ENCODE data around the gene DTD1. TPM values are rescaled to one million over a fixed set of nuclear protein-coding genes. Genes with fewer than 3 reads are reported as not detected.
"Not testable (repeated sequence)": the region's sequence is repeated elsewhere in the genome, so short reads cannot be mapped to it uniquely, and the experiment has no call there.

The DTD1 gene
- polyA plus RNA-seq, 6 donors from 2014 or later: 32.8 to 58.4 (median 39.3) TPM

DNA sequence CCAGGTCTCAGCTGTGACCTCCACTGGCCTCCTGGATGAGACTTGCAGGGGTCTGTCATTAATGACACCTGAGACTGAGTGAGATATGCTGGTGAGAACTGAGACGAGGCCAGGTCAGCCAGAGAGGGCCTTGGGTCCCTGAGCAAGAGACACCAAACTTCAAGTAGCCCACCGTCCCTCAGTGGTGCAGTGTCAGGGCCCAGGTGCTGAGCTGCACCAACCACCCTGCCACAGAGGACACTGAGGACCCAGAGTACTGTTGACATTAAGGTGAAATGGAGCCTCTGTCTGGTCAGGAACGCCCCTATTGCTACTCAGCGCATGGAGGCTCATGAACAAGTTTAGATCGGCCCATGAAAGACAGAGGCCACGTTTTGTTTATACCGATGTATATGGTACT is 161.7 kb downstream of the DTD1 start:
- no peak overlapping the region for H3K4me3 Mint-ChIP-seq
- no peak for ATAC-seq (ENCODE audit: low read depth in 2 of 2)
- peaks cover 15 to 18% (median 16%) of the 10 kb centered on the region in 3 donors for H3K4me1 Mint-ChIP-seq
- H3K27me3 Mint-ChIP-seq: no peaks in the 10 kb centered on the region
- peaks cover 0 to 3% (median 0%) of the 10 kb centered on the region in 7 donors for H3K9me3 Mint-ChIP-seq
- no peak overlapping the region for H3K27ac Mint-ChIP-seq
- DNase-seq: no peak
- peaks cover 13 to 15% of the 10 kb centered on the region in 2 donors for H3K36me3 Mint-ChIP-seq

DNA sequence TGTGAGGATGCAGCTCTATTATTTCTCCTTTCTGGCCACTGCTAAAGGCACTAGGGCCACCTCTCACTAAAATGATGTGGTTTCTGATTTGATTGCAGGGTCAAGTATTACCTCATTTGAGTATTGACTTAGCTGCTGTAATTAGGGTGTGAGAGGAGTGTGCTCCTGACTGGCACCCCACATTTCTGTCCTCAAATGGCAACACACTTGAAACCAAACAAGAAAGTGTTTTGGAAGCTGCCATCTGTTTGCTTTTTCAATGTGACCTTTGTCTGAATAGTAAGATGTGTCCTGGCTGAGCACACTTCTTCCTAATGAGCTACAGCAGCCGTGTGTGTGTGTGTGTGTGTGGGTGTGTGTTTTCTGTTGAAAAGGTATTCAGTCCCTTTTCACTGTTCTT is 162.9 kb downstream of the DTD1 start:
- H3K4me3 Mint-ChIP-seq: no peak overlapping the region
- DNase-seq (no peak), ATAC-seq (ENCODE audit: low read depth in 2 of 2) (no peak)
- H3K4me1 Mint-ChIP-seq: peaks cover 11 to 18% (median 17%) of the 10 kb centered on the region in 3 donors
- H3K36me3 Mint-ChIP-seq: peaks cover 5 to 13% of the 10 kb centered on the region in 2 donors
- H3K9me3 Mint-ChIP-seq: peaks cover 0 to 3% (median 0%) of the 10 kb centered on the region in 7 donors
- peak overlapping the region in 2 of 6 donors; percentile 50 to 73 for H3K27ac Mint-ChIP-seq
- no peaks in the 10 kb centered on the region for H3K27me3 Mint-ChIP-seq

DNA sequence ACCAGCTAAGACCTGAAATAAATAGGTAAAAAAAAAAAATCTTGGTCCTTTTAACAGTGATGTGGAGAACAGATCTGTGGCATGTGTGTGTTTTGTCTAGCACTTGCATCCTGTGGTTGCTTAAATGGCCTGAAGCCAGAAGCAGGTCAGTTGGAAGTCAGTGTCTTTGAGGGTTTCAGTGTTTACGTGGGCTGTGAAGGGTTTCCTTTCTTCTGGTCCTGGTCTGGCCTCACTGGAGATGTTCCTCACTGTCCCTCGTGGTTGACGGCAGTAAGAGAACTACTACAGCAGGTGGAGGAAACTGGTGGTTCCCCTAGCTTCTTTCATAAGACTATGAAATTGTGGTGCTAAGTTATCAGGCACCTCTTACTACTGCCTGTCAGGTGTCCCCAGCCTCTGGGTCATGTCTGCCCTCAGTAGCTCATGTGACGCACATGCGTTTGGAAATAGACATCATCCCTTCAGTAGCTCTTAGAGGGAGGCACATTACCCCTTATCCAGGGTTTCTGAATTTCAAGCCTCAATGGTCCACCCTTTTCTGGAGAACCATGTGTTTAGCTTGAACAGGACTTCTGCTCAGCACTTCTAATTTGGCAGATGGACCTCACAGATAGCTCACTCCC is 166.3 kb downstream of the DTD1 start:
- peak; percentile 63 to 89 for ATAC-seq (ENCODE audit: low read depth in 2 of 2)
- DNase-seq: no peak
- Mint-ChIP-seq H3K27me3 (no peaks in the 10 kb centered on the region), H3K9me3 (peaks cover 0 to 6% (median 2%) of the 10 kb centered on the region in 7 donors), H3K4me3 (no peak overlapping the region), H3K27ac (peak overlapping the region in 3 of 6 donors; percentile 8 to 47 (median 31)), H3K4me1 (peaks cover 10 to 27% (median 11%) of the 10 kb centered on the region in 3 donors), H3K36me3 (peaks cover 0 to 13% of the 10 kb centered on the region in 2 donors)

DNA sequence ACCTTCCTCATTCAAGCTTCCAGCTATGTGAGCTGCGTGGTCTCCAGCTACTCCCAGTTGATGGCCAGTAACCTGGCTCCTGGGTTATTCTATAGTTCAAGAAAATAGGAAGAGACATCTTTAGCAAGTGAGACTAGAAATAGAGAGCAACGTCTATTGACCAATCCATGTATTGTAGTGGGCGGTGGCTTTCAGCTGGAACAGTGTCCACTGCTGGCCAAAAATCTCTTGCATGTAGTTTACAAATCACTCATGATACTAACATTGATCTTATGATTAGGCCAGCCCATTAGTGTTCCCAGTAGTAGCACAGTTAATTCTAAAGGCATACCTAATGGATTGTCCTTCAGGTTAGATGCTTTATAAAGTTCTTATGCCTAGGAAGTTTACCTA is 166.8 kb downstream of the DTD1 start:
- peaks cover 2 to 13% of the 10 kb centered on the region in 2 donors for H3K36me3 Mint-ChIP-seq
- no peak overlapping the region for H3K27ac Mint-ChIP-seq
- H3K4me3 Mint-ChIP-seq: no peak overlapping the region
- H3K9me3 Mint-ChIP-seq: peaks cover 0 to 6% (median 2%) of the 10 kb centered on the region in 7 donors
- no peaks in the 10 kb centered on the region for H3K27me3 Mint-ChIP-seq
- DNase-seq: no peak
- H3K4me1 Mint-ChIP-seq: peaks cover 10 to 27% (median 11%) of the 10 kb centered on the region in 3 donors
- no peak for ATAC-seq (ENCODE audit: low read depth in 2 of 2)

DNA sequence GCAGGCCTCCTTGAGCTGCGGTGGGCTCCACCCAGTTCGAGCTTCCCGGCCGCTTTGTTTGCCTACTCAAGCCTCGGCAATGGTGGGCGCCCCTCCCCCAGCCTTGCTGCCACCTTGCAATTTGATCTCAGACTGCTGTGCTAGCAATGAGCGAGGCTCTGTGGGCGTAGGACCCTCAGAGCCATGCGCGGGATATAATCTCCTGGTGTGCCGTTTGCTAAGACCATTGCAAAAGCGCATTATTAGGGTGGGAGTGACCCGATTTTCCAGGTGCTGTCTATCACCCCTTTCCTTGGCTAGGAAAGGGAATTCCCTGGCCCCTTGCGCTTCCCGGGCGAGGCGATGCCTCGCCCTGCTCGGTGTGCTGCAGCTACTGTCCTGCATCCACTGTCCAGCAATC is 173.0 kb downstream of the DTD1 start:
- peaks cover 0 to 14% (median 0%) of the 10 kb centered on the region in 3 donors for H3K4me1 Mint-ChIP-seq
- not testable (repeated sequence) for ATAC-seq (ENCODE audit: low read depth in 2 of 2); H3K4me3 Mint-ChIP-seq; H3K27me3 Mint-ChIP-seq; H3K27ac Mint-ChIP-seq; DNase-seq
- H3K36me3 Mint-ChIP-seq: peaks cover 18 to 28% of the 10 kb centered on the region in 2 donors
- peaks cover 0 to 10% (median 6%) of the 10 kb centered on the region in 7 donors for H3K9me3 Mint-ChIP-seq

DNA sequence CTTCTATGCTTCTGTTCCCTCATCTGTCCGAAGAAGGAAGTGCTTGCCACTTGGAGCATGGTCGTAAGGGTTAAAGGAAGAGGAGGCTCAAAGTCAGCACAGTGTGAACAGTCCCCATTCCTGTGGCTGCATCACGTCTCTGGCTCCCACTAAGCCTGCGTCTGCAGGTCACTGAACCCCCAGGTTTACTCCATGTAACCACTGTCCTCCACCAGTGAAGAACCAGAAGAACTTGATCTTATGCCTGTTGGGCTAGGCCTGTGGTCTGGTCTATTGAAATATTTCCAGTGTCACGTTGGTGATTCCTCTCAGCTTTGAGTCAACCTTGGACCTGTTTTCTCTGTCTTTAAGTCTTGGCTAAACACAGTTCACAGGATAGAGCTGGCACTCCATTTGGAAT is 179.8 kb downstream of the DTD1 start:
- ATAC-seq (ENCODE audit: low read depth in 2 of 2): no peak
- Mint-ChIP-seq H3K9me3 (no peaks in the 10 kb centered on the region), H3K27ac (peak overlapping the region in 2 of 6 donors; percentile 7 to 21), H3K4me1 (no peaks in the 10 kb centered on the region), H3K4me3 (no peak overlapping the region), H3K36me3 (peaks cover 15 to 17% of the 10 kb centered on the region in 2 donors), H3K27me3 (peaks cover 0 to 18% (median 0%) of the 10 kb centered on the region in 3 donors)
- no peak for DNase-seq

DNA sequence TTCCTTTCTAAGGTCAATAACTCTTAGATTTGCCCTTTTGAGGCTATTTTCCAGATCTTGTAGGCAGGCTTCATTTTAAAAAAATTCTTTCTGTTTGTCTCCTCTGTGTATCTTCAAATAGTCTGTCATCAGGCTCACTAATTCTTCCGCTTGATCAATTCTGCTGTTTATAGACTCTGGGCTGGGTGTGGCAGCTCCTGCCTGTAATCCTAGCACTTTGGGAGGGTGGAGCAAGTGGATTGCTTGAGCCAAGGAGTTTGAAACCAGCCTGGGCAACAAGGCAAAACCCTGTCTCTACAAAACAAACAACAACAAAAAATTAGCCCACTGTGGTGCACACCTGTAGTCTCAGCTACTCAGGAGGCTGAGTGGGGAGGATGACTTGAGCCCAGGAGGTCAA is 185.7 kb downstream of the DTD1 start:
- no peak overlapping the region for H3K27ac Mint-ChIP-seq
- peaks cover 0 to 12% of the 10 kb centered on the region in 2 donors for H3K36me3 Mint-ChIP-seq
- H3K4me1 Mint-ChIP-seq: no peaks in the 10 kb centered on the region
- H3K4me3 Mint-ChIP-seq: no peak overlapping the region
- peaks cover 0 to 65% (median 25%) of the 10 kb centered on the region in 3 donors for H3K27me3 Mint-ChIP-seq
- H3K9me3 Mint-ChIP-seq: peaks cover 0 to 4% (median 0%) of the 10 kb centered on the region in 7 donors
- DNase-seq (no peak), ATAC-seq (ENCODE audit: low read depth in 2 of 2) (no peak)

DNA sequence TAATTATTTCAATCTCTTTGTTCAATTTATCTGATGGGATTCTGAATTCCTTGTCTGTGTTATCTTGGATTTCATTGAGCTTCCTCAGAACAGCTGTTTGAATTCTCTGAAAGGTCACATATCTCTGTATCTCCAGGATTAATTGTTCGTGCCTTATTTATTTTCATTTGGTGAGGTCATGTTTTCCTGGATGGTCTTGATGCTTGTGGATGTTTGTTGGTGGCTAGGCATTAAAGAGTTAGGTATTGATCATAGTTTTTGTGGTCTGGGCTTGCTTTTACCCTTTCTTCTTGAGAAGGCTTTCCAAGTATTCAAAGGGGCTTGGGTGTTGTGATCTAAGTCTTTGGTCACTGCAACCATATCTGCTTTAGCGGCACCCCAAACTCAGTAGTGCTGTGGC is 186.4 kb downstream of the DTD1 start:
- Mint-ChIP-seq H3K27ac (no peak overlapping the region), H3K27me3 (peaks cover 0 to 69% (median 25%) of the 10 kb centered on the region in 3 donors), H3K9me3 (peaks cover 0 to 4% (median 0%) of the 10 kb centered on the region in 7 donors), H3K36me3 (peaks cover 0 to 12% of the 10 kb centered on the region in 2 donors), H3K4me1 (no peaks in the 10 kb centered on the region), H3K4me3 (no peak overlapping the region)
- ATAC-seq (ENCODE audit: low read depth in 2 of 2) (no peak), DNase-seq (no peak)

DNA sequence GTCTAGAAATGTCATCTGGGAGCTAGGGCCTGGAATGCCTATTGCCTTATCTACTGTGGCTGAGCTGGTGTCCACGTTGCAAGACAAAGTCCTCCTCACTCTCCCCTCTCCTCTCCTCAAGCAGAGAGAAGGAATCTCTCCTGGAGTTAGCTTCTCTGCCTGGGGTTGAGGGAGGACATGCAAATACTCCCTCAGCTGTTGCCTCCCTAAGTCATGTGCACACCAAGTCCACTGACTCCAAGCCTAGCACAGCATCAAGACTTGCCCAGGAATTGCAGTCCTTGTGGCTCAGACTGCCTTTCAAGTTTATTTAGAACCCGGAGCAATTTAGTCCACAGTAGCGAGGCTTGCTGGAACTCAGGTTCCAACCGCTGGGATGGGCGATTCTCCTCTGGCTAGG is 187.8 kb downstream of the DTD1 start:
- ATAC-seq (ENCODE audit: low read depth in 2 of 2) (no peak), DNase-seq (no peak)
- peaks cover 0 to 71% (median 25%) of the 10 kb centered on the region in 3 donors for H3K27me3 Mint-ChIP-seq
- no peaks in the 10 kb centered on the region for H3K4me1 Mint-ChIP-seq
- H3K27ac Mint-ChIP-seq: no peak overlapping the region
- peak overlapping the region in 1 of 8 donors; percentile 33 for H3K4me3 Mint-ChIP-seq
- peaks cover 0 to 4% (median 0%) of the 10 kb centered on the region in 7 donors for H3K9me3 Mint-ChIP-seq
- H3K36me3 Mint-ChIP-seq: peaks cover 0 to 12% of the 10 kb centered on the region in 2 donors

DNA sequence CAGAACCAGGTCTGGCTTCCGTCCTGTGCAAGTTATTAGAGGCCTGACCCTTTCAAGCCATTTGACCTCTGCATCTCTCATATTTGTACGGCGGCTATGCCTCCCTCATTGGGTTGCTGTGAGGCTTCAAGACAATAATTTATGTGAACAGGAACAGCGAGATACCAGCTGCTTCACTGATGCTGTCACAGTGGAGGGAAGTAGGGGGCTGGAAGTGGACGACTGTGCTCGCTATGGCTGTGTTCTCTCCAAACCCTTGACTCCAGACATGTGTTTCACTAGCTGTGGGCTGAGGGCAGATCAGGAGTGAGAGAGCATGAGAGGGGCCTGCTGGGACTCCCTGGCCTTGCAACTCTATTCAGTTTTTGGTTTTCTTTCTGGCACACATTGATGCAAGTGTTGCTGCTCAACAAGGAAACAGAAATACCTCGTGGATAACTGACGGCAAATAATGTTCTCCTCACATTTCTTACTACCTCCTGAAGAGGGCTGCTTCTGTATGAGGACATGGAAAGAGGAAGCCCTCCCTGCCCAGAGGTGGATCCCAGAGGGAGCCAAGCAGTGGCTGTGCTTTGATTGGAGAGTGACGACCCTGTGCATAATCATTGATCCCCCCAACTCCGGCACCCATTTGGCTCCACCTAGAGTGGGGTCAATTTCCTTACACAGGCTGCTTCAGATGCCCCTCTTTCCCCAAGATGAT is 191.0 kb downstream of the DTD1 start:
- DNase-seq (no peak), ATAC-seq (ENCODE audit: low read depth in 2 of 2) (no peak)
- Mint-ChIP-seq H3K36me3 (peaks cover 0 to 12% of the 10 kb centered on the region in 2 donors), H3K4me3 (no peak overlapping the region), H3K27me3 (peaks cover 12 to 58% (median 14%) of the 10 kb centered on the region in 3 donors), H3K9me3 (peaks cover 0 to 4% (median 0%) of the 10 kb centered on the region in 7 donors), H3K27ac (peak overlapping the region in 1 of 6 donors; percentile 20), H3K4me1 (no peaks in the 10 kb centered on the region)

DNA sequence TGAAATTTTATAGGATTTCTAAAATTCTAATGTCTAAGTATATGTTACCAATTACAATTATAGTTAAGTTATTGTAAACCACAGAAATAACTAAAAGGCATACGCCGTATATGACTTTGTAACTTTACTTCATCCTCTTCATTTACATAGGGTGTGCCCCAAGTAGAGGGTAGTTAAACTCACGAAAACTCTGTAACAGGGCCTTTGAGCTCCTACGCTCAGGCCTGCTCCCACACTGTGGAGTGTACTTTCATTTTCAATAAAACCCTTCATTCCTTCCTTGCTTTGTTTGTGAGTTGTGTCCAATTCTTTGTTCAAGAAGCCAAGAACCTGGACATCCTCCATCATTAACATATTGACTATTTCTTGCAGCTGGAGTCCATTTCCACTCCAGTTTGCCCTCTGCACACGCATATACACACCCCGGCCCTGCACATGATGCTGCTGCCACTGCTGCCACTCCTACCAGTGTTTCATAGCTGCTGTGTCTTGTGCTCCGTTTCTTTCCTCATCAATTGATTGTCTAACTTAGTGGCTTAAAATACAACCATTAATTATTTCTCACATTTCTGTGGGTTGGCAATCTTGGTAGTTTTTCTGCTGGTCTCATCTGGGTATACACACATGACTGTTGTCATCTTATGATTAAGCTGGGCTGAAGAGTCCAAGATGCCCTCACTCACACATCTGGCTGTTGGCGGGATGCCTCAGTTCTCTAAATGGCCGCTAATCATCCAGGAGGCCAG is 192.7 kb downstream of the DTD1 start:
- no peak for DNase-seq
- H3K27me3 Mint-ChIP-seq: peaks cover 20 to 57% (median 22%) of the 10 kb centered on the region in 3 donors
- peaks cover 0 to 12% of the 10 kb centered on the region in 2 donors for H3K36me3 Mint-ChIP-seq
- H3K4me1 Mint-ChIP-seq: no peaks in the 10 kb centered on the region
- H3K9me3 Mint-ChIP-seq: peaks cover 0 to 4% (median 0%) of the 10 kb centered on the region in 7 donors
- ATAC-seq (ENCODE audit: low read depth in 2 of 2): no peak
- H3K27ac Mint-ChIP-seq: peak overlapping the region in 1 of 6 donors; percentile 30
- H3K4me3 Mint-ChIP-seq: no peak overlapping the region

DNA sequence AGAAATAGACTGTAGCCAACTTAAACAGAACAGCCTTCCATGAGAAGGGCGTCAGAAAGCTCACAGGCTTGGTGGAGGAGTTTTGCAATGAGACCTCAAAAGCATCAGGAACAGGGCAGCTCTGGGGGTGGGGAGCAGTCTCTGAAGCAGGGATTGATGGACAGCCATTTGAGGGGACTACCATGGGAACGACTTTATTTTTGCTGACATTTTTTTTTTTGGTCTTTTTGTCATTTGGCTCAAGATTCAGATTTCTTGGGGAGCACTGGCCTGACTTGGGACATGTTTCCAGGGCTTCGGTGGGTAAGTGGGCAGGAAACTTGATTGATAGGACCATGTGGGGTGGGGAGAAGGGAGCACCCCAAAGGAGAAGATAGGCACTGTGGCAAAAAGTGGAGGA is 193.7 kb downstream of the DTD1 start:
- H3K9me3 Mint-ChIP-seq: peaks cover 0 to 4% (median 0%) of the 10 kb centered on the region in 7 donors
- peaks cover 0 to 12% of the 10 kb centered on the region in 2 donors for H3K36me3 Mint-ChIP-seq
- H3K4me3 Mint-ChIP-seq: no peak overlapping the region
- no peaks in the 10 kb centered on the region for H3K4me1 Mint-ChIP-seq
- H3K27ac Mint-ChIP-seq: no peak overlapping the region
- no peak for DNase-seq
- H3K27me3 Mint-ChIP-seq: peaks cover 30 to 59% (median 31%) of the 10 kb centered on the region in 3 donors
- ATAC-seq (ENCODE audit: low read depth in 2 of 2): no peak

DNA sequence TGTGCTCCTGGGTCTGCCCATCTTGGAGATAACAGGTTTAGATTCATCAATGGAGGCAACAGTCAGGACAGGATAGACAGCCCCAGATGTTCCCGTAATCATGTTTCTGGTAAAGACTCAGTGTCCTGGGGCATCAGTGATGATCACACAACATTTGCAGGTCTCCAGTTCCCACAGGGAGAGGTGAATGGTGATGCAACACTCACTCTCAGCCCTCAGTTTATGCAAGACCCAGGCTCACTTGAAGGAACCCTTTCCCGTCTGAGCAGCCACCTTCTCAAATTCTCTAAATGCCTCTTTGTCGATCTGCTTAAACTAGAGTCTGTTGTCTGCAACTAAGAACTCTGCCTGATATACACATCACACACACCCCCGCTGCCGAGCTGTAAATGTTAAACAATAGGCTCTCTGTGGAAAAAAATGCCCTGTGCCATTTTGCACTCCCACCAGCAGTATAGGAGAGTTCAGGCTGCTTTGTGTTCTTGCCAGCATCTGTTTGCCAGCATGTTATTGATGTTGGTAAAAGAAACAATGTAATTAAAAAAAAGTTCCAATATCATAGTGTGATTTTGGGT is 195.6 kb downstream of the DTD1 start:
- Mint-ChIP-seq H3K27me3 (peaks cover 30 to 60% (median 38%) of the 10 kb centered on the region in 3 donors), H3K36me3 (peaks cover 8% of the 10 kb centered on the region in 2 donors), H3K4me1 (no peaks in the 10 kb centered on the region), H3K4me3 (no peak overlapping the region), H3K9me3 (peaks cover 0 to 9% (median 2%) of the 10 kb centered on the region in 7 donors), H3K27ac (no peak overlapping the region)
- ATAC-seq (ENCODE audit: low read depth in 2 of 2) (no peak), DNase-seq (no peak)
